Amniotic epithelial cell (primary cell): ENCODE measurements around the gene BHLHE40.
"Not testable (repeated sequence)": the region's sequence is repeated elsewhere in the genome, so short reads cannot be mapped to it uniquely, and the experiment has no call there.

ENCODE experiments used
- DNase-seq: peaks from one replicate; pipeline ENCODE4 v3.0.0-alpha.2; 2010; ENCODE audit warnings: low read depth

Gene BHLHE40

GRCh38 chr3:4963669-4964570, 15.3 kb upstream of the BHLHE40 start:
- peak; percentile 23 for DNase-seq

DNA sequence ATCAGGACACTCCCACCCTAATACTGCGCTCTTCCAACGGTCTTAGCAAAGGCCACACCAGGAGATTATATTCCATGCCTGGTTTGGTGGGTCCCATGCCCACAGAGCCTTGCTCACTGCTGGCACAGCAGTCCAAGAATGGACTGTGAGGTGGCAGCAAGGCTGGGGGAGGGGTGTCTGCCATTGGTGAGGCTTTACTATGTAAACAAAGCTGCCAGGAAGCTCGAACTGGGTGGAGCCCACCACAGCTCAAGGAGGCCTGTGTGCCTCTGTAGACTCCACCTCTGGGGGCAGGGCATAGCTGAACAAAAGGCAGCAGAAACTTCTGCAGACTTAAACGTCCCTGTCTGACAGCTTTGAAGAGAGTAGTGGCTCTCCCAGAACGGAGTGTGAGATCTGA, 13.2 kb upstream of the BHLHE40 start:
- not testable (repeated sequence) for DNase-seq

- DNase-seq, result not testable (repeated sequence)
These were observed 11.6 kb upstream of the BHLHE40 start for GRCh38 chr3:4967683-4968082.

DNA sequence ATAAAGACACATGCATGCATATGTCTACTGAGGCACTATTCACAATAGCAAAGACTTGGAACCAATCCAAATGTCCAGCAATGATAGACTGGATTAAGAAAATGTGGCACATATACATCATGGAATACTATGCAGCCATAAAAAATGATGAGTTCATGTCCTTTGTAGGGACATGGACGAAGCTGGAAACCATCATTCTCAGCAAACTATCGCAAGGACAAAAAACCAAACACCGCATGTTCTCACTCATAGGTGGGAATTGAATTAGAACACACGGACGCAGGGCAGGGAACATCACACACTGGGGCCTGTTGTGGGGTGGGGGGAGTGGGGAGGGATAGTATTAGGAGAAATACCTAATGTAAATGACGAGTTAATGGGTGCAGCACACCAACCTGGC, 7.8 kb upstream of the BHLHE40 start:
- not testable (repeated sequence) for DNase-seq

GRCh38 chr3:4971838-4972237, 7.4 kb upstream of the BHLHE40 start:
- no peak for DNase-seq

DNA sequence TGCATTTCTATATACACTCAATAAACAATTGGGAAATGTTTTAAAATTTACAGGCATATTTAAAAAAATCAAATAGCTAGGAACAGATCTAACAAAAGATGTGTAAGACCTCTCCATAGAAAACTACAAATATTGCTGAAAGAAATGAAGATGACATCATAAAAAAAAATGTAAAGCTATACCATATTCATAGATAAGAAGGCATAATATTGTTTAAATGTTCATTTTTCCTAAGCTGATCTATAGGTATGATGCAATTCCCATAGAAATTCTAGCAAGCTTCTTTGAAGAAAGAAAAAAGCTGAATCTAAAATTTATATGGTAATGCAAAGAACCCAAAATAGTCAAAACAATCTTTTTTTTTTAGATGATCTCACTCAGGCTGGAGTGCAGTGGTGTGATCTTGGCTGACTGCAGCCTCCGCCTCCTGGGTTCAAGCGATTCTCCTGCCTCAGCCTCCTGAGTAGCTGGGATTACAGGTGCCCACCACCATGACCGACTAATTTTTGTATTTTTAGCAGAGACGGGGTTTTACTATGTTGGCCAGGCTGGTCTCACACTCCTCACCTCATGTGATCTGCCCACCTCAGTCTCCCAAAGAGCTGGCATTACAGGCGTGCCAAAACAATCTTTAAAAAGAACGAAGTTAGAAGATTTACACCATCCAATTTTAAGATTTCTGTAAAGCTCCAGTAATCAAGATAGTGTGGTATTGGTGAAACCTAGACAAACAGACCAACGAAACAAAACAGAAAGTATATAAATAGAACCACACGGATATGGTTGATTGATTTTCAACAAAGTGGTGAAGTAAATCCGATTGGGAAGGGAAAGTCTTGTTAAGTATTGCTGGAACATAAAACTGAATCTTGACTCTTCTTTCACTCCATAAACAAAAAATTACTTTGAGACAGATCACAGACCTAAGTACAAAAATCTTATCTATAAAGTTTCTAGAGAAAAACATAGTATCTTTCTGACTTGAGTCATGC, 6.3 kb upstream of the BHLHE40 start:
- DNase-seq, result no peak

DNA sequence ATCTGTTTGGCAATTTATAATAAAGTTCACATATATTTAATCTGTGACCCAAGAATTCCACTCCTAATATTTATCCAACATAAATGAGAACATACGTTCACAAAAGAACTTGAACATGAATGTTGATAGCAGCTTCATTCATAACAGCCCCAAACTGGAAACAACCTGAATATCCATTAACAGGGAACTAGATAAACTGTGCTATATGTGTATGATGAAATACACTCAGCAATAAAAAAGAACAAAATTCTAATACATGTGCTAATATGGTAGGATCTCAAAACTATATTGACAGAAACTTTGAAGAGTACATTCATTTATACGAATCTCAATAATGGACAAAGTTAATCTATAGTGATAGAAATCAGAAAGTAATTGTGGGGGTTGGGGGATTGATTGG, 5.1 kb upstream of the BHLHE40 start:
- no peak for DNase-seq

DNA sequence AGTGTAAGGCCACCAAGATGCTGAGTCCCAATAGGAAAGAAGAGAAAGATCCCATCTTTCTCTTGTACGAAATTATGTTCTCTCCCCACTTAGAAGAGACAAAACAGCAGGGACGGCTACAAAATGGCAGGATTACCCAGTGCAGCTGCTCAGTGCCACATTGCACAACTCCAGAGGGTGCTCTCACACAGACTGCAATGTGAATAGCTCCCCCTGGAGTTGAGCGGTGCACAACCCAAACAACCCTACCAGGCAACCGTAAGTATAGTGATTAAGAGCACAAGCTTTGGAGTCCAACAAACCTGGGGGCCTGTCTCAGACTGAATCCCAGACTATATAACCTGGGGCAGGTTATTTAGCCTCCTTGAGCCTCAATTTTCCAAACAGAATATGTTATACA, 3.1 kb upstream of the BHLHE40 start:
- peak; percentile 81 for DNase-seq

GRCh38 chr3:4977001-4977852, 2.0 kb upstream of the BHLHE40 start:
- peak; percentile 93 for DNase-seq

GRCh38 chr3:4977853-4978203, 1.4 kb upstream of the BHLHE40 start:
- DNase-seq, result peak; percentile 72

DNA sequence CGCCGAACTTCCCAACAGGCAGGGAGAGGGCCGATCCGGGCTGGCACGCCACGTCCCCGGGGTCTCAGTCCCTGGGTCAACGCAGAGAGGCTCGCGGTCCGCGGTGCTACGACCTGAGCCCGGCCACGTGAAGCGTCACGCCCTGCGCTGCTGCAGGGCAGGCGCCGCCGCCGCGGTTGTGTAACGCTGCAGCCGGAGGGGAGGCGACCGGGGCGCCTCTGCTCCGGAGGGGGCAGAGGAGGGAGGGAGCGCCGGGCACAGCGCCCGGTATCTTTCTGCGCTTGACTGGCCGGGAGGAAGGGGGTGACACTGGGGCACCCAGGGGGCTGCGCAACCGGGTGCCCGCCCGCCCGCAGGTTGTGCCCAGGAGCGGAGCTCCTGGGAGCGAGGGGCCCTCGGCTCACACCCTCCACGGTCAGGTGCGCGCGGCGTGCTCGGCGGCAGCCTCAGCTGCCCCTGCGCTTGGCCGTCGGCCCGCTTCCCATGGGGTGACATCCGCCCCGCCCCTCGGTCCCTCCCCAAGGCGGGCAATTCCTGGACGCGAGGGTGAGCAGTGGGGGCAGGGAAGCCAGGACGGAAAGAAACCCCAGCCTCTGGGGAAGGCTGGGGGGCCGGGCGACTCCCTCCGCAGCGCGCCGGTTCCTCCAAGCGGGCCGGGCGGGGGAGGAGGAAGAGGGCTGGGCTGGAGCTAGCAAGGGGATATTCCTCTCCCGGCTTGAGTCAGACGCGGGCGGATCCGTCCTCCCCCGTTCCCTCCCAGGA, 852 bp upstream of the BHLHE40 start:
- DNase-seq, result peak; percentile 99

- DNase-seq, result peak; percentile 99
These were observed 240 bp upstream of the BHLHE40 start for GRCh38 chr3:4978966-4979427.

DNA sequence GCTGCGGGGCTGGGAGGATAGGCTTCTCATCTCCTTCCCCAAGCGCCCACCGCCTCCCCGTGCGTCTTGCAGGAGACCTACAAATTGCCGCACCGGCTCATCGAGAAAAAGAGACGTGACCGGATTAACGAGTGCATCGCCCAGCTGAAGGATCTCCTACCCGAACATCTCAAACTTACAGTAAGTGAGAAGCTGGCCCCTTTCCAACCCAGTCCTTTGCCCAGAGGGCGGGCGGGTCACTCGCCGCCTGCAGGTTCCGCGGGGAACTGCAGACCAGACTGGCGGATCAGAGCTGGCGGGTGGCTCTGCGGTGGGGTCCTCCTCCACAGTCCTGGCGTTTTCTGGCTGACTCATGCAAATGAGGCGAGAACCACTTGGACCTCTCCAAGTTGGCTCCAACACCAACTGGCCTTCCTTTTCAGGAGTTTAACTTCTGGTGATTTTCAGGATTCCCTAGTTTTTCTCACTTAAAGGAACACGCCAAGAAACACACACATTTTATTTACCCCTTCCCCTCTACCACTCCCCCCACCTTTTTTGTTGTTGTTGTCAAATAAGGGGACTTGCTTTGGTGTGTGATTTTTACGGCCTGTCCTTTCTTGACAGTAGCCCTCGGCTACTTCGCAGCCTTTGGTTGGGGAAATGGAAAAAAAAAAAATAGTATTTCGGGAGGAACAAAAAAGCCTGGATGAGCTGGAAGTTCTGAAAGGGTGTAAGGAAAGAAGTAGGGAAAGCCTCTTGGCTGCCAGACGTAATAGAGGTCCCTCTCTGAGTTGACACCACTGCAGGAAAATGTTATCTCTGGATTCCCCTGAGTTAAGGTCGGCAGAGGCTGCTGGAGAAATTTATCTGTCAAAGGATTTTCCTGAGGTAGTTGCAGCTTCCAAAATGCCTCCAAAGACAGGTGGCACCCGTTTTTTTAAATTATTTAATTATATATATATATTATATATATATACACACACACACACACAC, 1.3 kb downstream of the BHLHE40 start:
- peak; percentile 92 for DNase-seq

GRCh38 chr3:4981294-4981664, 2.0 kb downstream of the BHLHE40 start:
- DNase-seq, result no peak

DNA sequence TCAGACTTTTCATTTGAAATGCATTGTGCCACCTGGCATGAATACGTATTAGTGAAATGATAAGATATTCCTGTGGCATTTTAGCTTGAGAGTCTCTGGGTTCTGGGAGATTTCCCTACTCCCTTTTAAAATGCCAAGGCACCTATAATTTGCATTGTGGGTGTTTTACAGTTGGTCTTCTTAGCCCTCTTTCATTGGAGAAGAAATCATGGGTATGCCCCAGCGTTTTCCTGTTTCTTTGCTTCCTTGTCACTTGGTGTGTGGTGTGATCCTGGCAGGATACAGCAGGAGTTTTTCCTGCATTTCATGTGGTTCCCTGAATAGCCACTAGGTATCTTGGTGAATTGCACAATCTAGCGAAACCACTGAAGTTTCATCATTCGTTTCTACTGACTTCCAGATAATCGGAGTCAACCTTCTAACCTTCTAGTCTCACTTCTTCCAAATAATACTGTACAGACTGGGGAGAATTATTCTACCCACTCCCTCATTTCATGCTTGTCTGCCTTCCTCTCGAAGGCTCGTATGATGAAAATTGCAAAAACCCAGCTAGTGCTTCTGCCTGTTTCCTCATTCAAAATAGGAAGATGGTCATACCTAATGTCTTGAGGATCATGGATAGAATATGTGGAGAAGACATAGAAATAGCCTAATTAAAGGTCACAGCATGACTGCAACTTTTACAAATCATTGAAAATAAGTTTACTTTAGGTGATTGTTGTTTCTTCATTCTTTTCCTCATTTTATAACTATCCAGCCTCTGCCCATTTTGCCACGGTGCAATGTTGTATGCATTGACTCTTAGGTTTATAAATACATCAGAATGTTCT, 2.6 kb downstream of the BHLHE40 start:
- peak; percentile 91 for DNase-seq

DNA sequence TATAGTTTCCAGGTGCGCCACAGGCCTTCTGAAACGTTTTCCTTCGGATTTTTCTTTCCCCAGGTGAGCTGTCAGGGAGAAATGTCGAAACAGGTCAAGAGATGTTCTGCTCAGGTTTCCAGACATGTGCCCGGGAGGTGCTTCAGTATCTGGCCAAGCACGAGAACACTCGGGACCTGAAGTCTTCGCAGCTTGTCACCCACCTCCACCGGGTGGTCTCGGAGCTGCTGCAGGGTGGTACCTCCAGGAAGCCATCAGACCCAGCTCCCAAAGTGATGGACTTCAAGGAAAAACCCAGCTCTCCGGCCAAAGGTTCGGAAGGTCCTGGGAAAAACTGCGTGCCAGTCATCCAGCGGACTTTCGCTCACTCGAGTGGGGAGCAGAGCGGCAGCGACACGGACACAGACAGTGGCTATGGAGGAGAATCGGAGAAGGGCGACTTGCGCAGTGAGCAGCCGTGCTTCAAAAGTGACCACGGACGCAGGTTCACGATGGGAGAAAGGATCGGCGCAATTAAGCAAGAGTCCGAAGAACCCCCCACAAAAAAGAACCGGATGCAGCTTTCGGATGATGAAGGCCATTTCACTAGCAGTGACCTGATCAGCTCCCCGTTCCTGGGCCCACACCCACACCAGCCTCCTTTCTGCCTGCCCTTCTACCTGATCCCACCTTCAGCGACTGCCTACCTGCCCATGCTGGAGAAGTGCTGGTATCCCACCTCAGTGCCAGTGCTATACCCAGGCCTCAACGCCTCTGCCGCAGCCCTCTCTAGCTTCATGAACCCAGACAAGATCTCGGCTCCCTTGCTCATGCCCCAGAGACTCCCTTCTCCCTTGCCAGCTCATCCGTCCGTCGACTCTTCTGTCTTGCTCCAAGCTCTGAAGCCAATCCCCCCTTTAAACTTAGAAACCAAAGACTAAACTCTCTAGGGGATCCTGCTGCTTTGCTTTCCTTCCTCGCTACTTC, 3.8 kb downstream of the BHLHE40 start:
- peak; percentile 38 for DNase-seq

GRCh38 chr3:4983739-4984510, 4.7 kb downstream of the BHLHE40 start:
- DNase-seq, result peak; percentile 75
